HT-29 (cell line): Measurements from ENCODE around the gene AWAT2. TPM values are rescaled to one million over a fixed set of nuclear protein-coding genes. Genes with fewer than 3 reads are reported as not detected.

Source experiments
- DNase-seq: peaks from one replicate; pipeline ENCODE4 v3.0.0-alpha.2; 2015; ENCODE audit warnings: low spot score
- total RNA-seq: library from RNA; depleted of rRNA; stranded (reverse); fragments of >200 nt; shearing (Covaris generic); gene quantifications from 2 replicates; pipeline ENCODE4 v1.2.3, GENCODE V29; 2014; rRNA removed

AWAT2 gene, protein sequence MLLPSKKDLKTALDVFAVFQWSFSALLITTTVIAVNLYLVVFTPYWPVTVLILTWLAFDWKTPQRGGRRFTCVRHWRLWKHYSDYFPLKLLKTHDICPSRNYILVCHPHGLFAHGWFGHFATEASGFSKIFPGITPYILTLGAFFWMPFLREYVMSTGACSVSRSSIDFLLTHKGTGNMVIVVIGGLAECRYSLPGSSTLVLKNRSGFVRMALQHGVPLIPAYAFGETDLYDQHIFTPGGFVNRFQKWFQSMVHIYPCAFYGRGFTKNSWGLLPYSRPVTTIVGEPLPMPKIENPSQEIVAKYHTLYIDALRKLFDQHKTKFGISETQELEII
- not detected in 2 replicates for total RNA-seq

DNA sequence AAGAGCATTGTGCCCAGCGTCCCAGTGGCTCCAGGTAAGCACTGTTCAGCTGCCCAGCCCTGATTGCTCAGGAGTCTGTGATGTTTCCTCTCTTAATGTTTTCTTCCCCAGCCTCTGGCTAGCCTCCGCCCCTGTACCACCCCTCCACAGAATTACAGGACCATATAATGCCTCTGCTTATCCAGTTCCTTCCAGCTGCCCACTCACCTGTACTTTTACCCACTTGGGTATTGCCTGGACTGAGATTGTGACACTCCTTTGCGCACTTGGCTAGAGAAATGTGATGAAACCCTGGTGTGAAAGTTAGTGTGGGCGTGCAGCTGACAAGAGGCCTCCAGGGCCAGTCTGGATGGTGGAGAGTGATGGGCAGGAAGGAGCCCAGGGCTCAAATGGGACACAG is at the start of gene AWAT2:
AWAT2 (minus strand) TSS at position 14 of the 400 bp plus-strand sequence; CDS start at position 8, 6 bp downstream.
- no peak for DNase-seq

DNA sequence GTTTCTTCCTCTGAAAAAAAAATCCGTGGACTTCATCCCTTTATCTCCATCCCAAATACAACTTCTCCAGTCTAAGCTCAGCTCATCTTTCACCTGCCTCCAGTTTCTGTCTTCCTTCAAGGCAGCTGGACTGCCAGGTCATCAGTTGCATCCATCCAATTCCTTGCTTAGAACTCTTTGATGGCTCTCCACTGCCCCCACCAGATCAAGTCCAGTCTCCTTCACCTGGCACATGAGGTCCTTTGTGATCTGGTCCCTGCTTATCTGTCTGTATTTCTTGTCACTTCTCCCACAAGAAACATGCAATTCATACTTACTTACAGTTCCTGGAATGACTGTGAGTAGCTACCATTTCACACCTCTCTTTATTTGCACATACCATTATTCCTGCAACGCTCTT is 46.3 kb upstream of the AWAT2 start:
- peak; percentile 22 for DNase-seq

DNA sequence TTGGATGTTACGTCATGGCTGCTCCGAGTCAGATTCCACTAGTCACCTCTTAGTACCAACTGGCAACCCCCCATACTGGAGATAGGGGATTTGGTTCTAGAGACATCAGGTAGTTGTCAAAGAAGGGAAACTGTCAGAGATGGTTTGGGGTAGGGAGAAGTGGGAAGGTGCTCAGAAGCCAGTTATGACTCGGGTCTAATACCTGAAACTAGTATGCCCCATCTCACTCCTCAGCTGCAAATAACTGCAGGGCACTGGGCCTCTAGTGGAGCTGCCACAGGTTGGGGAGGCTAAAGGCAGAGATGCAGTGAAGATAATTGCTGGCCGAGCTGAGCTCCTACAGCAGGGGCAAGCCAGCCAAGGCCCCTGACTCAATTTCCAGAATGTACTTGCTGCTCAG is 42.5 kb upstream of the AWAT2 start:
- no peak for DNase-seq

DNA sequence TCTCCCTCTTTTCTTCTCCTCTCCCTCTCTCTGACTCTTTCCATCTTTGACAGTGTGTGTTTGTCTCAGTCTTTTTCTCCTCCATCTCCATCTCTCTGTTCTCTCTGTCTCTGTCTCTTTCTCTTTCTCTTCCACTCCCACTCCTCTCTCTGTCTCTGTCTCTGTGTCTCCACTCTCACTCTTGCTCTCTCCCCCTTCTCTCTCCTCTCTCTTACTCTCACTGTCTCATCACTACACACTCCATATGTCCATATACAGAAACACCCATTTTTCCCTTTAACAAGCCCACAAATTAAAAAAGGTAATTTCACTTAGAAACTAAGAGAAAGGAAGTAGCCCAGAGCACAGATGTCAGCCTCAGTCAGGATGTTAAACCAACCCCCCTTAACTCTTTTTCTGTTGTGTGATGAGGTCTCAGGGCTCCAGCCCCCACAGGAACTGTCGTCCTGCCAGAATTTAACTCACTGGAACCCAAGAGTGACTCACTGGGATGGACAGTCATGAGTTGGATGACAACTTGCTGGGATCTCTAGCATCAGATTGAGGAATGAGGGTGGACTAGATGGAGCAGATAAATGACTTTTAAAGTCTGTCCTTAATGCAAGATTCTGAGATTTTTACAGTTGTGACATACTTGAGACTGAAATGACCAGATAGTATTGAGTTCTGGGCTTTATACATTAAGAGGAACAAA is 40.0 kb upstream of the AWAT2 start:
- DNase-seq = no peak

DNA sequence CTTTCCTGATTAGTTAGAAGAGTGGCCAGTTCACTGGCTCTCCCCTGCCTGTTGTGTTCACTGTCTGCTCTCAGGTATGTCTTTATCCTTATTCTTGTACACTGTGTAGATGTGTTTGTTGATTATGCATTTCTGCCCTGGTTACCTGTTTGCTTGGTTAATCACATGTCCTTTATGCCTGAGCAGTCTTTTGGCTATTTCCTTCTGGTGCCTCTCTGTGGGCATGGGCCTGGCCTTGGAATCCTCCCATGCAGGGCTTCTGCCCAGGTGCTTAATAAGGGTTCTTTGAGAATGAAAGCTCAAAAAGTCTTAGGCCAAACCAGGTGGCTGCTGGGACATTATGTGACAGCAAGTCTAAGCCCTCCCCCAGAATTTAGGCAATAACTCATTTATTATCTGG is 39.0 kb upstream of the AWAT2 start:
- no peak for DNase-seq

DNA sequence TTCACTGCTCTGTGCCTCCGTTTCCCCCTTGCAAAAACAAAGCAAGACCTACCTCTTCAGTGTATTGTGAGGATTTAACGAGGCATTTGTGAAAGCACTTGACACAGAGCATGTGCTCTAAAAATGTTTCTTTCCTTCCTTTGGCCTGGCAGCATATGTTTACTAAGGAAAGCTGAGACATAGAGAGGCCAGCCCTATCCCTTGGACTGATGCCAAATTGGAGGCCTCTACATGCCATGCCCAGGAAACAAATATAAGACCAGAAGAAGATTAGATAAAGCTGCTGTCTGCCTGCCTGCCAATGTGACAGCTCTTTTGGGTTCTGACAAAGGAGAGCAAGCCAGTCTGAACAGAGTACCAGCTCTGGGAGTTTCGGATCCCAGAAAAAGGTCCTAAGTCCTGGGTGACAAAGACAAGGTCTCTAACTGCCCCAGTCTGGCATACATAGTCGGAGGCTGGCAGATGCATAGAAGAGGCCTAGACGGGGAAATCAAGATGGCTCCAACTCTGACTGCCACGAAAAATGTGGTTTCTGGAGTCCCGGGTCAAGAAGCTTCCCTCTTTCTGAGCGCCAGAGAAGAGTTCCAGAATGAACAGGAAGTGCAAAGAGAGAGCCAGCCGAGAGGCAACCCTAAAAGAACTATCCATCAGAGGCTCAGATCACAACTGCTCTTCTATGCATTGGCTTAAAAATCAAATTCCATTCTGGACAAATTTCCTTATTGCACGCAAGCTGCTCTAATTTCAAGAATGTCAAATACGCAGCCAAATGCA is 38.3 kb upstream of the AWAT2 start:
- peak; percentile 39 for DNase-seq

DNA sequence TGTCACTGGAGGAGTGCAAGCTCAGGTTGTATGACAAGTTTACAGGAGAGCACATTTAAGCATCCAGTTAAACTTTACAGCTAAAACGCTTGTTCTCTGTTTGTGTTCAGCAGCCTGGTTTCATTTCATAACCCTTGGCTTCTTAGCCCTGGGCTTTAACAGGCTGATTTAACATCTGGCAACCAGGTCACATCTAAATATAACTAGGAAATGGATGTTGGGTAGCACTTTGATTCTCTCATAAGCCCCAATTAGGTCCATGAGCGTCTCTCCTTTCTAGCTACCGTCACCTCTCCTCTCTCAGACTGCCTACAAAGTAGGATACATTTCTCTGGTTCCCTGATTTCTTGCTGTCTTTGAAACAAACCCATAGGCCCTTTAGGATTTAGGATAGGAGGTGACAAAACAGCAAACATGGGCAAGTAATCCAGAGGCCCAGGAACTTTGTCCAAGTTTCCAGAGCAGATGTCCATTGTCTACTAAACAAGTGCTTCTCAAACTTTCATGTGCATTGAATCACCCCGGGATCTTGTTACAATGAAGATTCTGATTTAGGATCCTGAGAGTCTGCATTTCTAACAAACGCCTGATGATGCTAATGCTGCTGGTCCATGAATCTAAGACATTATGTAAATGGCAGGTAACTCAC is 35.0 kb upstream of the AWAT2 start:
- DNase-seq = no peak

DNA sequence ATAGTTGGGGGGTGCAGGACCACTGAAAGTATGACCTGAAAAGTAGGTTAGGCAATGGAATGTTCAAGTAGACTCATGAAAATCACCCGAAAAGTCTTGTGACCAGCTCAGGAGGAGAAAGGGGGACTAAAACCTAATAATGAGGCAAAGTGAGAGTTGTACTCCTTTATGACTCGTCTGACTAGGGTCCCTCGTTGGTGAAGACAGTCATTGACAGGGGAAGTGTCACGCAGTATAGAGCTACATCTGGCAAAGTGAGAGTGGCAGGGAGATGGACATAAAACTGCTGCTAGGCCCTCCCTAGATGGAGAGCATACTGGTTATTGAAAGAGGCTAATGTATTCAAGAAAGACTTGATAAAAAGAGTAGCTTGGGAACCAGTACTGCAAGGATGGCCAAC is 33.0 kb upstream of the AWAT2 start:
- DNase-seq = no peak

DNA sequence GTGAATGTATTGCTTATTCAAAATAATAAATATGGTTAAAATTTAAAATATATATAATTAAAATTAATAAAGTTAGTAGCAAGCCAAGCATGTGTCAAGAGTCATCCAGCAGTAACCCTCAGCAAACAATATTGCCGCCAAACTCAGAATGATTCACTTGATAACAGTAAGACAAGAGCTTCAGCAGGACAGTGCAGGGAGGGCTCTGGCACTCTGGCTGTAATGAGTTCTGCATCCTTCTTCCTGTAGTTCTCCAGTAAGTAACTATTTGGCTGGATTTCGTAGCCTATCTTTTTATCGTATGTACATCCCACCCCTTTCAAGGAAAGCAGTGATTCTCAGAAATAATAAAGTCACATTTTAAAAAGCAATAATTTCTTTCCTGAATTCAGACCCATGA is 30.1 kb upstream of the AWAT2 start:
- no peak for DNase-seq

DNA sequence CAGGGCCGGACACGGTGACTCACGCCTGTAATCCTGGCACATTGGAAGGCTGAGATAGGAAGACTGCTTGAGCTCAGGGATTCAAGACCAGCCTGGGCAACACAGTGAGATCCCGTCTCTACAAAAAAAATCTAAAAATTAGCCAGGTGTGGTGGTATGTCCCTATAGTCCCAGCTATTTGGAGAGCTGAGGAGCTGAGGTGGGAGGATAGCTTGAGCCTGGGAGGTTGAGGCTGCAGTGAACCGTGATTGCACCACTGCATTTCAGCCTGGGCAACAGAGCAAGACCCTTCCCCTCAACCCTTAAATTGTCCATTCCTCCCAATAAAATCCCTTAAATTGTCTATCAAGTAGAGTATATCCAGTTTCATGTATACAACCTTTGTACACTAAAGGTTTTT is 29.6 kb upstream of the AWAT2 start:
- DNase-seq = no peak

DNA sequence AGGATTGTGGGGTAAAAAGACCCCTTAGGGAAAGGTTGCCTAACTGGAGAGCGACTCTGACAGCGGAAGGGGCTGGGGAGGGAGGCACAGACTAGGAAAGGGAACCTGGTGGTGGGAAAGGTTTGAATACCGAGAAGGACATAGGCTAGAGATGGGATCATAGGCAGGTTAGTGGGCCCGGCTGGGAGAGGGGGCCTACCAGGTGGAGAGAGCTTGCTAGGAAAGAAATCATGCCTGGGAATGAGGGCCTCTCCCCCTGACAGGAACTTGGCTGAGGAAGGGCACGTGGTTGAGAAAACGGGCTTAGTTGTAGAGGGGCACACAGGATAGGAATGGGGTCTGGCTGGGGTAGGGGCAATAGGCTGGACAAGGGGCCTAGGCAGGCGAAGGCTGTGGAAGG is 16.9 kb upstream of the AWAT2 start:
- no peak for DNase-seq

DNA sequence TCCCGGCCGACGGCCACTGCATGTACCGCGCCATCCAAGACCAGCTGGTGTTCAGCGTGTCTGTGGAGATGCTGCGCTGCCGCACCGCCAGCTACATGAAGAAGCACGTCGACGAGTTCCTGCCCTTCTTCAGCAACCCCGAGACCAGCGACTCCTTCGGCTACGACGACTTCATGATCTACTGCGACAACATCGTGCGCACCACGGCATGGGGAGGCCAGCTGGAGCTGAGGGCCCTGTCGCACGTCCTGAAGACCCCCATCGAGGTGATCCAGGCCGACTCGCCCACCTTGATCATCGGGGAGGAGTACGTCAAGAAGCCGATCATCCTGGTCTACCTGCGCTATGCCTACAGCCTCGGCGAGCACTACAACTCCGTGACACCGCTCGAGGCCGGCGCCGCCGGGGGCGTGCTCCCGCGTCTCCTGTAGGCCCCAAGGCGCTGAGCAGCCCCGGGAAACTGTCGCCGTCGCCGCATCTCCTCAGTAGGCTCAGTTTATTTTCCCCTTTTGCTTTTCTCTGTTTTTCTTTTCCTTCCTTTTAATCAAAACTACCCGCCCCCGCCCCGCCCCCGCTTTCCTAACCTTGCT is 13.3 kb upstream of the AWAT2 start:
- DNase-seq = no peak

DNA sequence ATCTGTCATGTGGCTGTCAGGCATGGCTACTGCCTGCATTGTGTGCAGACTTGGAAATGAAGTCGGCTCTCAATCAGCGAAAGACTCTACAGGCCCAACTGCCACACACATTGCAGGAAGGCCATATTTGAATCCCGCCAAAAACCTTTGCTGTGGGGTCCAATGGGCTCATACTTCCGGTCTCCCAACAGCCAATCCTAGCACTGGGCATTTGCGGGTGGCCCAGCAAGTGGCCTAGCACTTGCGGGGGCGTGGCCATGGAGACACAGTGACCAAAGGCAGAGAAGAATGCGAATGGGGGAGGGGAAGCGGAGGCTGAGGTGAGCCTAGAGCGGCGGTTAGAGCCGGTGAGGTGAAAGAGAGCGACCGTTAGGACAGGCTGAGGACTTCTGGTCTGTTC is 12.3 kb upstream of the AWAT2 start, which contains the start of gene OTUD6A:
OTUD6A (plus strand) TSS at position 382 of the 400 bp plus-strand sequence. CDS start 68 bp downstream, outside the sequence.
- DNase-seq = no peak

DNA sequence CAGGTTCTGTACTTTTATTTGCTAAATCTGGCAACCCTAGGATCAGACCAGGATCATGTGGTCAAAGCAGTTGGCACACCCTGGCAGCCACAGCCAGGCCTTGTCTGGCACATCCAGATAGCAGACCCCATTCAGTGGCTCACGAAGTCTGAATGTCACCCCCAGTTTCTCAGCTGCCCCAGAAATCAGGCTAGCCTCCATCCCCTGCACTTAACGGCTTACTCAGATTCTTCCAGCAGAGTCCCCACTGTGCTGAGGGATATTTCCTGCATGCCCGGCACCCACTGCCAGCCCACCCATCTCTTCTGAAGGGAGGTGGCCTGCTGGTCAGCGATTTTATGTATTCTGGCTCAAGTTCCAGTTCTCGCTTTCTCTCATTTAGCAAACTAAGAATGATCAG is 4.7 kb upstream of the AWAT2 start:
- DNase-seq = no peak

DNA sequence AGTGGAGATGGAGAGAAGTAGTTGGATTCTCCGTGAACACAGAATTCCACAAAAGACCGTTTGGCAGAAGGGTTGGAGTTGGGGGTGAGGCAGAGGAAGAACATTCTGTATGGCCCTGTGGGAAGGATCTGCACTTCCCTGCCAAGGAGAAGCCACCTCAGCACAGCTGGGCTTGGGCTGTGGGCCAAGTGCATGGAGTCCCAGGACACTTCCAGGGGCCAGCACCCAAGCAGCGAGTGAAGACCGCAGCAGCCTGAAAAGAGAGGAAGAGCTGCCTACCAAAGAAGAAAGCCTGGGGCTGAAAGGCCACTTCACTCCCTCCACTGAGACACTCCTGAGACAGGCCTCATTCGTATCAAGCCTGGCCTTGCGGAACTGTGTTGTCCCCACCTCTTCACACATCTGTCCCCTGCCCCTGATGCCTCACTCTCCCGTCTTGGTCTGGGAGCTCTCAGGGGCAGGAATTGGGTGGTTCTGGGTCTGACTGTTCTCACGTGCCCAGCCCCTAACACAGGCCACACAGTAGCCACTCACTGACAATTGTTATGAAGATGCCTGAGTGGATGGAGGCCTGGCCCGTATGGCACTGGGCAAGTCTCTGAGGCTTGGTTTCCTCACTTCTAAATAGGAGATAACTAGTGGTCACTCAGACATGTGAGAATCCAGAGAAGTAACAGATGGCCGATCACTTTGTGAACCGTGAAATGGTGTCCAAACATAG is 3.3 kb upstream of the AWAT2 start:
- DNase-seq = no peak

DNA sequence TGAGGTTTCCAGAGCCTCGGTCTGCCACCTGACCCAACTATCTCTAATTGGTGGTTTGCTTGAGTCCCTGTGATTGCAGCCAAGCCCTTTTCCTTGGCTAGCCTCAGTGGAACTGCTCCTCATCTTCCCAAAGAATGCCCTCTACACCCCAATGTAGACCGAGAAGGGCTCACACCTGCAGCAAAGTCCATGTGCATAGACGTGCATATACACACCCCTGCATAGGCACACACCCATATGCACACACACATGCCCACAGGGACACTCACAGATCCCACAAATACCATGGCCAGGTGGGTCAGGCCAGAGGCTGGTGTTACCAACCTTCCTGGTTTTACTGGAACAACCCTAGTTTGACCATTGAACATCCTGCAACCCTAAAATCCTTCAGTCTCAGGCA is 332 bp downstream of the AWAT2 start:
- DNase-seq = no peak

DNA sequence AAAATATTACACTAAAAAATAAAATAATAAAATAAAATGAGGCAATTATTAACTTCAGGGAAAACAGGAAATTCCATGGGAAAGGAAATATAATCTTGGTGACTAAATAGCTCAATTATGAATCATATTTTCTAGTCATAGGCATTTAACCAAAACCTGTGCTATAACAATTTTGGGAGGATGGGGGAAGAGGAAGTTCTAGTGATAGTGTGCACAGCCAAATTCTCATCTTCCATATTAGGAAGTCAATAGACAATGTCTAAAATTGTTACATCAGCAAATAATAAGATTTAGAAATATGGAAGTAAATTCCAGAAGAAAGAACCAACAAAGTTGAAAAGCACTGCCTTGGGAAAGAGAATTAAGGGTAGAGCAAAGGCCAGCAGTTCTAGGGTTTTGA is 2.8 kb downstream of the AWAT2 start:
- no peak for DNase-seq

DNA sequence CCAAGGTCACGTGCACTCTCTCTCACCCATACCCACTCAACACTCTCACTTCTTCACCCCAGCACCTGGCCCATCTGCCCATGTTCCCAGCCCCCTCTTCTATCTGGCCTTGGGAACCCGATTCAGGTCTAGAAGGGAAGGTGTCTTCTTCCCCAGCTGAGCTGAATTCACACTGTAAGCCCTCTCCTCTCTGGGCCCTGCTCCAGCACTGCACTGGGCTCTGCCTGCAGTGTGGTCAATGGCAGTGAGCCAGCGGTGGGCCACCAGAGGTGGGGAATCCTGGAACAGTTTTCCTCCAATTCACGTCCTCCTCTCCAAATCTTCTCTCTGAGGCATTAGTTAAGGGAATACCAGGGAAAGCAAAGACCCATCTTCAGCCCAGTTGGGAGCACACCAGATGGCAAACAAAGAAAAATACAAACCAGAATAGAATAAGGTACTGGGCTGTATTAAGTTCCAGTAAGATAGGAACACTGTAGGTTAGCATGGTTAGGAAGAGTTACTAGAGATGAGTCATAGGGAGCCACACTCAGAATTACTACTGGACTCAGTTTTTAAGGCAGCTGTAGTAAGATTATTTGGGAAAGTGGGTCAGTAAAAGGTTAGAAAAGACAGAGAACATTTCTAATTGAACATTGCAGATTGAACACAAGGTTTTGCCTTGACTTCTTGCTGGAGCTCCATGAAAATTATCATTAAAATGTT is 5.0 kb downstream of the AWAT2 start:
- no peak for DNase-seq

DNA sequence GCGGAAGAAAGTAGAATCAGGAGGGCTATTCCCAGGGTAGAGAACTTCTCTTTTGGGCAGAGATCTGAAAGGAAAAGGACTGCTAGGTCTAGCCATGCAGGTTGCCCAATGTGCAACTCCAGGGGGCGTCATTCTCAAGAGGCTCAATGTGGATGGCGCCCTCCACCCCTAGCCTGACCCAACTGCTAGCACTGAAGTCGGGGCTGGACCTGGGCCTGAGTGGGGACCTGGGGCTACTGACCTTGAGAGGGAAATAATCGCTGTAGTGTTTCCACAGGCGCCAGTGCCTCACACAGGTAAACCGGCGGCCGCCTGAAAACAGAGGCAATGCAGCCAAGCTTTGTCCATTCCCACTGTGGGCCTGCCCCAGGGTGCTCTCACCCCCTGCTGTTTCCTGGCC is 6.1 kb downstream of the AWAT2 start:
- DNase-seq = no peak
